ENCODE measurements around the gene NFAM1. TPM values are rescaled to one million over a fixed set of nuclear protein-coding genes. Genes with fewer than 3 reads are reported as not detected.

NFAM1 gene
- total RNA-seq, 2 donors from 2014 or later, result 0.74 to 3.5 TPM

DNA sequence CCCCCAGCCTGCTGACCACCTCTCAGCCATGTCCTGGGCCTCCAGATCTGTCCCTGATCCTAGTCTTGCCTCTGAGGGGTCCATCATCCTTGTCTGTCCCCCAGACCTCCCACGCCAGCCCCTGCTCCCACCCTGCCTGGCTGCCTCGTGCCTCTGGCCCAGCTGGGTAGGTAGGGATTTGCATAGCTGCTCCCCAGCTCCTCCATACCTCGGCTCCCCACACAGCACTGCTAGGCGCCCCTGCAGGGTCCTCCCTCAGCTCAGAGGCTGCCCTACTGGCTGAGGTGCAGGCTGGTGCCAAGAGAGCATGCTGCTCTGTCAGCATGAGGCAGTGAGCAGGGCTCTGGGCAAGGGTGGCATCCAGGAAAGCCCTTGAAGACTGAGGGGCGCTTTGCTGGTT is 47.7 kb downstream of the NFAM1 start:
- DNase-seq (ENCODE audit: low spot score), result no peak
- Histone ChIP-seq H3K36me3 (no peaks in the 10 kb centered on the region), H3K27me3 (no peaks in the 10 kb centered on the region), H3K9me3 (no peaks in the 10 kb centered on the region), H3K4me1 (no peaks in the 10 kb centered on the region), H3K4me3 (no peak overlapping the region), H3K27ac (no peak overlapping the region)
- TF ChIP-seq, protein P1, sequence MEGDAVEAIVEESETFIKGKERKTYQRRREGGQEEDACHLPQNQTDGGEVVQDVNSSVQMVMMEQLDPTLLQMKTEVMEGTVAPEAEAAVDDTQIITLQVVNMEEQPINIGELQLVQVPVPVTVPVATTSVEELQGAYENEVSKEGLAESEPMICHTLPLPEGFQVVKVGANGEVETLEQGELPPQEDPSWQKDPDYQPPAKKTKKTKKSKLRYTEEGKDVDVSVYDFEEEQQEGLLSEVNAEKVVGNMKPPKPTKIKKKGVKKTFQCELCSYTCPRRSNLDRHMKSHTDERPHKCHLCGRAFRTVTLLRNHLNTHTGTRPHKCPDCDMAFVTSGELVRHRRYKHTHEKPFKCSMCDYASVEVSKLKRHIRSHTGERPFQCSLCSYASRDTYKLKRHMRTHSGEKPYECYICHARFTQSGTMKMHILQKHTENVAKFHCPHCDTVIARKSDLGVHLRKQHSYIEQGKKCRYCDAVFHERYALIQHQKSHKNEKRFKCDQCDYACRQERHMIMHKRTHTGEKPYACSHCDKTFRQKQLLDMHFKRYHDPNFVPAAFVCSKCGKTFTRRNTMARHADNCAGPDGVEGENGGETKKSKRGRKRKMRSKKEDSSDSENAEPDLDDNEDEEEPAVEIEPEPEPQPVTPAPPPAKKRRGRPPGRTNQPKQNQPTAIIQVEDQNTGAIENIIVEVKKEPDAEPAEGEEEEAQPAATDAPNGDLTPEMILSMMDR (IDR thresholded peaks at IDR 0.05), result no peak

DNA sequence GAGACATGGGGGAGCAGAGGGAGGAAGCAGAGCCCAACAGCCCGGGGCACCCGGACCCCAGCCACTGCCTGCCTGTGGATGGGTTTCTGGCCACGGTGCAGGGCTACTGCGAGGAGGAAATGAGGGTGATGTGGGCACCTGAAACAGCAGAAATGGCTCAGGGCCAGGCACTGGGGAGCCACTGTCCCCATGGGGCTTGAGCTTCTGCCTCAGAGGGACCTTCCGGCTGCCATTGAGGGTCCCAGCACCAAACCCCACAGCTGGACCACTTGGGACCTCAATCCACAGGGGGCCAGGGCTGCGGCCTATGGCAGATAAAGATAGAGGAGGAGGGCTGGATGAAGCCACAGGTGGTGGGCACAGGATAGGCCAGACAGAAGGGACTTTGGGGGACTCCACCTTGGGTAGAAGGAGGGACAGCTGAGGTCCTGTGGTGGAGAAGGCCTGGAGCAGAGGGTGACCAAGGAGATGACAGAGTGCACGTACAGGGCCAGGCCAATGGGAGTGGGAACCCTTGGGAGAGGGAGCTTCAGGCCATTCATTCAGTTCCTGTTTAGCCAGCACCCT is 48.3 kb downstream of the NFAM1 start:
- H3K9me3 ChIP-seq, result no peaks in the 10 kb centered on the region
- H3K36me3 ChIP-seq, result no peaks in the 10 kb centered on the region
- no peaks in the 10 kb centered on the region for H3K4me1 ChIP-seq
- TF ChIP-seq, protein P1 (IDR thresholded peaks at IDR 0.05), result no peak
- no peak for DNase-seq (ENCODE audit: low spot score)
- no peak overlapping the region for H3K27ac ChIP-seq
- H3K4me3 ChIP-seq, result no peak overlapping the region
- no peaks in the 10 kb centered on the region for H3K27me3 ChIP-seq

DNA sequence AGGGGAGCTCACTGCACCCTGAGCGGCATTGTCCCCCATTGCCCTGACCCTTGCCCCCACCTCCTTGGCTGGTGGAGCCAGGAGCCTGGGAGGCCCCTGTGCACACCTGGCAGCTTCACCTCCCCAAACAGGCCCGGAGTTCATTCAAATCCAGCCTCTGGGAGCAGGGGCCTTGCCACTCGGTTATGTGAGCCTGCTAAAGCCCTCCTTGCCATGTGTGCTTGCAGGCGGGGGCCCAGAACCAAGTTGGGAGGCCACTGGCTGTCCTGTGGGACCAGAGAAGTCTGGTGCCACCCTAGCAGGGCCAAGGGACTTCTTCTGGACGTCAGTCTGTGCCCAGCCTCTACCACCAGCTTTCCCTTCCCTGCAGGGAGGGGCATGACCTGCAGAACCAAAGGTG is 48.9 kb downstream of the NFAM1 start:
- no peak overlapping the region for H3K4me3 ChIP-seq
- H3K36me3 ChIP-seq, result no peaks in the 10 kb centered on the region
- no peak for DNase-seq (ENCODE audit: low spot score)
- H3K4me1 ChIP-seq, result no peaks in the 10 kb centered on the region
- H3K27ac ChIP-seq, result no peak overlapping the region
- TF ChIP-seq, protein P1 (IDR thresholded peaks at IDR 0.05), result no peak
- H3K9me3 ChIP-seq, result no peaks in the 10 kb centered on the region
- no peaks in the 10 kb centered on the region for H3K27me3 ChIP-seq

DNA sequence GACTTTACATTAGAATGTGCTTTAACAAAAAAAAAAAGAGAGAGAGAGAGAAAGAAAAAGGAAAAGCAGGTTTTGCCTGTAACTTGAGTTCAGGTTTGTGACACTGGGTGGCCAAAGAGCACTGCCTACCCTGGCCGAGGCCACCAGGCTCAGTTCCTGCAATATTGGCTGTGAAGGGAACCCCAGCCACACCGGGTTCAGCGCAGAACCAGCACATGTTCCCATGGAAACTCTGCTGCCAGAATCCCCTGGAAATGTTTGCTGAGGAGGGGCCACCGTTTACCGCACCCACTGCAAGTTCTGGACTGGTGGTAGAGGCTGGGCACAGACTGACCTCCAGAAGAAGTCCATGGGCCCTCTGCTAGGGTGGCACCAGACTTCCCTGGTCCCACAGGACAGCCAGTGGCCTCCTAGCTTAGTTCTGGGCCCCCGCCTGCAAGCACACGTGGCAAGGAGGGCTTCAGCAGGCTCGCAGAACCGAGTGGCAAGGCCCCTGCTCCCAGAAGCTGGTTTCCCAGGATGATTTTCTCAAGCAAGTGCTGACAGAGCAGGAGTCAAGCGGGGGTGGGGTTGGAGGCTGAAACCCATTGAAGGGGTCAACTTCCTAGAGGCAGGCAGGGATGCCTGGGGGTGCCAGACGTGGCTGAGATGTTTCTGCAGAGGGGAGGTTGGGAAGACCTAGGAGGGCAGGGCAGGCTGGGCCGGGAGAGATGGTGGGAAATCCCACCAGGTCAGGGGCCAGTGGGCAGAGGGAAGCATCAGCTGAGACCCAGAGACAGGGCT is 51.2 kb downstream of the NFAM1 start:
- Histone ChIP-seq H3K36me3 (no peaks in the 10 kb centered on the region), H3K27ac (no peak overlapping the region), H3K4me1 (peaks cover 0 to 12% of the 10 kb centered on the region in 2 donors), H3K4me3 (no peak overlapping the region), H3K9me3 (no peaks in the 10 kb centered on the region), H3K27me3 (no peaks in the 10 kb centered on the region)
- TF ChIP-seq, protein P1 (IDR thresholded peaks at IDR 0.05), result no peak
- no peak for DNase-seq (ENCODE audit: low spot score)

DNA sequence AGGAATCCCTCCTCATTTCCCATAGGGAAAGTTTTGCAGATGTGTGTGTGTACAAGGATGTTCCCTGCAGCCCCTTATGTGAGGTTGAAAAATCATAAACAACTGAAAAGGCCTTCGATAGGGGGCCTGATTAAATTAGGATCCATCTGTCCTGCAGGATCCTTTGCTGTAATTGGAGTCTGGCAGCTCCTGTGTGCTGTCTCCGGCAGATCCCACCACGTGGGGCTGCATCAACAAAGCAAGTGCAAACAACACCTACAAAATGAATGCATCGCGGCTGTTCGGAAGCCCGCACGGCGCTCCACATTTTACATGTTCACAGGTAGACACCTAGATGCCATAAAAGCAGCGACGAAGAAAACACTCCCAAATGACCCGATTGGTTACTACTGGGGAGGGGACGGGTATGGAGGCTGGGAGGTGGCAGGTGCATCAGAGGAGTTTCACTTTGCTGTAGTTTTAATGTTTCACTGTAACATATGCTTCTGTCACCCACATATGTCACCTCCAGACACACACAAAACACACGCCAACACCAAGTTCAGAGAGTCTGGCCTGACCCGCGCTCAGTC is 52.2 kb downstream of the NFAM1 start:
- no peaks in the 10 kb centered on the region for H3K36me3 ChIP-seq

More for the DNA sequence above, 52.2 kb downstream of the NFAM1 start:
- Histone ChIP-seq H3K4me1 (peaks cover 0 to 16% of the 10 kb centered on the region in 2 donors), H3K27ac (no peak overlapping the region), H3K9me3 (no peaks in the 10 kb centered on the region), H3K27me3 (no peaks in the 10 kb centered on the region), H3K4me3 (no peak overlapping the region)
- TF ChIP-seq, protein P1 (IDR thresholded peaks at IDR 0.05), result no peak
- no peak for DNase-seq (ENCODE audit: low spot score)
